ENCODE measurements around the gene SOHLH1. TPM values are rescaled to one million over a fixed set of nuclear protein-coding genes. Genes with fewer than 3 reads are reported as not detected.

SOHLH1 gene
- total RNA-seq (not detected), polyA plus RNA-seq (under 1 TPM in 1 of 2 donors, not detected in 1; 0.31 TPM)

- no peak for TF ChIP-seq CTCF (IDR thresholded peaks at IDR 0.05)
- no peak within 1 kb of the TSS for H3K27ac ChIP-seq
- no peaks in the 10 kb centered on the region for H3K36me3 ChIP-seq
- peaks cover 0 to 5% (median 0%) of the 10 kb centered on the region in 4 donors for H3K27me3 ChIP-seq
- ATAC-seq: no peak
- WGBS, 2 donors: 64 to 75% methylated on average over 28 to 30 of the region's 30 CpGs
- H3K9me3 ChIP-seq: no peaks in the 10 kb centered on the region
- H3K4me1 ChIP-seq: no peaks in the 10 kb centered on the region
- no peak for FAIRE-seq
- intact Hi-C loops (cut with DNase I): no loop called here
- no peak within 1 kb of the TSS for H3K4me3 ChIP-seq
- no peak for DNase-seq
Measured at GRCh38 chr9:135699440-135699839, at the start of gene SOHLH1. TSS of gene SOHLH1 (minus strand) at chr9:135699481. CDS start at chr9:135699467, 14 bp downstream.

- Histone ChIP-seq H3K27ac (no peak overlapping the region), H3K4me1 (no peaks in the 10 kb centered on the region), H3K36me3 (no peaks in the 10 kb centered on the region), H3K9me3 (no peaks in the 10 kb centered on the region), H3K27me3 (no peaks in the 10 kb centered on the region), H3K4me3 (no peak overlapping the region)
- ATAC-seq (no peak), FAIRE-seq (no peak), DNase-seq (no peak)
- no peak for TF ChIP-seq CTCF (IDR thresholded peaks at IDR 0.05)
- WGBS, 2 donors: 41 to 55% methylated on average over 16 of the region's 16 CpGs
- intact Hi-C loops (cut with DNase I): no loop called here
Measured at GRCh38 chr9:135748676-135749075, 49.4 kb upstream of the SOHLH1 start.

- FAIRE-seq (no peak), DNase-seq (no peak), ATAC-seq (no peak)
- WGBS, 2 donors: 48 to 59% methylated on average over 11 to 13 of the region's 13 CpGs
- Histone ChIP-seq H3K27me3 (no peaks in the 10 kb centered on the region), H3K27ac (no peak overlapping the region), H3K9me3 (no peaks in the 10 kb centered on the region), H3K4me1 (no peaks in the 10 kb centered on the region), H3K36me3 (no peaks in the 10 kb centered on the region), H3K4me3 (no peak overlapping the region)
- TF ChIP-seq CTCF (IDR thresholded peaks at IDR 0.05): no peak
- intact Hi-C loops (cut with DNase I): no loop called here
Measured at GRCh38 chr9:135747311-135747710, 48.0 kb upstream of the SOHLH1 start.

- TF ChIP-seq CTCF (IDR thresholded peaks at IDR 0.05): no peak
- Histone ChIP-seq H3K4me1 (no peaks in the 10 kb centered on the region), H3K9me3 (no peaks in the 10 kb centered on the region), H3K36me3 (no peaks in the 10 kb centered on the region), H3K4me3 (no peak overlapping the region), H3K27ac (no peak overlapping the region), H3K27me3 (no peaks in the 10 kb centered on the region)
- FAIRE-seq (no peak), DNase-seq (no peak), ATAC-seq (no peak)
- WGBS, 2 donors: 37 to 49% methylated on average over 6 to 9 of the region's 9 CpGs
- intact Hi-C loops (cut with DNase I): no loop called here
Measured at GRCh38 chr9:135746565-135746964, 47.3 kb upstream of the SOHLH1 start.

- Histone ChIP-seq H3K4me1 (no peaks in the 10 kb centered on the region), H3K27ac (no peak overlapping the region), H3K27me3 (no peaks in the 10 kb centered on the region), H3K4me3 (no peak overlapping the region), H3K36me3 (no peaks in the 10 kb centered on the region), H3K9me3 (no peaks in the 10 kb centered on the region)
- no peak for DNase-seq
- 59 to 75% methylated on average over 22 to 24 of the region's 24 CpGs for WGBS, 2 donors
- FAIRE-seq: no peak
- ATAC-seq: no peak
- intact Hi-C loops (cut with DNase I): no loop called here
- no peak for TF ChIP-seq CTCF (IDR thresholded peaks at IDR 0.05)
Measured at GRCh38 chr9:135745686-135746324, 46.5 kb upstream of the SOHLH1 start.

Measured in pancreas (tissue), 10 donors.